Ovary (tissue), 3 donors: ENCODE results near the gene ARHGAP4.

ENCODE experiments used
- CTCF ChIP-seq, 3 donors: fragments of 450-650 bp in 2 of 3; fragments of 200-600 bp in 1 of 3; IDR thresholded peaks; one replicate each; pipeline versions ENCODE4 v1.5.1 to v1.8.0; 2016 to 2022; ENCODE audit warnings: antibody characterized with exemption in 3 of 3, mild to moderate bottlenecking in 1 of 3
- EP300 ChIP-seq: sonication (generic); formaldehyde crosslinking; IDR thresholded peaks from one replicate; pipeline ENCODE4 v1.6.1; 2017; ENCODE audit warnings: antibody characterized with exemption
- donor health status: DM: no; HTN: no; CAD: no.

GRCh38 chrX:153931151-153931550 lies 5.1 kb upstream of the ARHGAP4 start:
- TF ChIP-seq CTCF (IDR thresholded peaks at IDR 0.05): no peak
- TF ChIP-seq EP300: no peak
